ENCODE measurements around the gene SLC46A3.

DNA sequence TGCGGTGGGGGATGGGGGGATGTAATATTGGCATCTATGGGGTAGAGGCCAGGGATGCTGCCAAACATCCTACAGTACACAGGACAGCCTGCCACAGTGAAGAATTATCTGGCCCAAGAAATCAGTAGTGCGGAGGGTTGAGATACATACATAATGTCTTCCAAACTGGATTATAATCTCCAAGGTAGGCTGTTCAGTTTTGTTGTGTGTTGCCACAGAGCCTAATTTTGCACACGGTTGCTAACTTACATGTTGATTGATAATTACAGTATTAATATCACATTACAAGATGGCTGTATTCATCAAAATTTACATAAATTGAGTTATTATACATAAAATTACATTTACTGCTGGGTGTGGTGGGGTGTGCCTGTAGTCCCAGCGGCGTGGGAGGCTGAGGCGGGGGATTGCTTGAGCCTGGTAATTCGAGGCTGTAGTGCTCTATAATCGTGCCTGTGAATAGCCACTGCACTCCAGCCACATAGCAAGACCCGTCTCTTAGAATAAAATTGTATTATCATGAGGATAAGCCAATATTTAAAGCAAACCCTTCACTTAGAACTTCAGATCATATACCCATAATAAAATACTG is 51.8 kb downstream of the SLC46A3 start:
- TF ChIP-seq, protein P1, sequence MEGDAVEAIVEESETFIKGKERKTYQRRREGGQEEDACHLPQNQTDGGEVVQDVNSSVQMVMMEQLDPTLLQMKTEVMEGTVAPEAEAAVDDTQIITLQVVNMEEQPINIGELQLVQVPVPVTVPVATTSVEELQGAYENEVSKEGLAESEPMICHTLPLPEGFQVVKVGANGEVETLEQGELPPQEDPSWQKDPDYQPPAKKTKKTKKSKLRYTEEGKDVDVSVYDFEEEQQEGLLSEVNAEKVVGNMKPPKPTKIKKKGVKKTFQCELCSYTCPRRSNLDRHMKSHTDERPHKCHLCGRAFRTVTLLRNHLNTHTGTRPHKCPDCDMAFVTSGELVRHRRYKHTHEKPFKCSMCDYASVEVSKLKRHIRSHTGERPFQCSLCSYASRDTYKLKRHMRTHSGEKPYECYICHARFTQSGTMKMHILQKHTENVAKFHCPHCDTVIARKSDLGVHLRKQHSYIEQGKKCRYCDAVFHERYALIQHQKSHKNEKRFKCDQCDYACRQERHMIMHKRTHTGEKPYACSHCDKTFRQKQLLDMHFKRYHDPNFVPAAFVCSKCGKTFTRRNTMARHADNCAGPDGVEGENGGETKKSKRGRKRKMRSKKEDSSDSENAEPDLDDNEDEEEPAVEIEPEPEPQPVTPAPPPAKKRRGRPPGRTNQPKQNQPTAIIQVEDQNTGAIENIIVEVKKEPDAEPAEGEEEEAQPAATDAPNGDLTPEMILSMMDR (conservative IDR thresholded peaks at IDR 0.05) = no peak
- no peak for TF ChIP-seq ZFX (IDR thresholded peaks at IDR 0.05)

Data from C4-2B (cell line).